HepG2 (cell line): ENCODE data around the gene AFDN. TPM values are rescaled to one million over a fixed set of nuclear protein-coding genes. Genes with fewer than 3 reads are reported as not detected.

Experiments used
- ELF4 ChIP-seq: sonication (generic); formaldehyde crosslinking; IDR thresholded peaks from 2 replicates; pipeline ENCODE4 v1.5.0; 2020; ENCODE audit warnings: missing genetic modification reagents, mild to moderate bottlenecking, moderate library complexity, borderline replicate concordance
- MEF2D ChIP-seq: sonication (generic); formaldehyde crosslinking; IDR thresholded peaks from 2 replicates; pipeline ENCODE4 v1.5.1; 2020; ENCODE audit warnings: mild to moderate bottlenecking, missing genetic modification reagents
- NBN ChIP-seq: fragments of 450-650 bp; conservative IDR thresholded peaks from 2 replicates; pipeline ENCODE4 v1.6.1; 2017
- NFATC3 ChIP-seq: sonication (generic); formaldehyde crosslinking; IDR thresholded peaks from 2 replicates; pipeline ENCODE4 v1.5.1; 2020; ENCODE audit warnings: mild to moderate bottlenecking, missing genetic modification reagents
- SAP130 ChIP-seq: IDR thresholded peaks from 2 replicates; pipeline ENCODE4 v1.6.1; 2016; ENCODE audit warnings: low read depth
- ZNF160 ChIP-seq: sonication (generic); formaldehyde crosslinking; IDR thresholded peaks from 2 replicates; pipeline ENCODE4 v1.8.0; 2022; ENCODE audit warnings: mild to moderate bottlenecking, inconsistent platforms, missing genetic modification reagents
- ZNF430 ChIP-seq: sonication (generic); formaldehyde crosslinking; IDR thresholded peaks from 2 replicates; pipeline ENCODE4 v1.9.0; 2021; ENCODE audit warnings: mild to moderate bottlenecking, missing genetic modification reagents
- ZNF674 ChIP-seq: sonication (generic); formaldehyde crosslinking; IDR thresholded peaks from 2 replicates; pipeline ENCODE4 v1.5.0; 2020; ENCODE audit warnings: low read depth, mild to moderate bottlenecking, missing genetic modification reagents
- ZSCAN30 ChIP-seq: sonication (generic); formaldehyde crosslinking; IDR thresholded peaks from 2 replicates; pipeline ENCODE4 v1.5.0; 2020; ENCODE audit warnings: mild to moderate bottlenecking, missing genetic modification reagents
- ZXDC ChIP-seq: sonication (generic); formaldehyde crosslinking; IDR thresholded peaks from 2 replicates; pipeline ENCODE4 v1.5.0; 2020; ENCODE audit warnings: mild to moderate bottlenecking, missing genetic modification reagents
- polyA plus RNA-seq, 8 experiments: library from polyadenylated mRNA; depleted of rRNA in 3 of 8; stranded (reverse) in 7 of 8; unstranded in 1 of 8; fragments of >200 nt; fragmentation: Illumina TruSeq in 4 of 8; extraction: Trizol in 4 of 8; gene quantifications; 2 replicates each; pipeline versions ENCODE4 v1.2.1 to v1.2.3, GENCODE V29; 2011 to 2016; ENCODE audit warnings: low read depth in 4 of 8, missing spikeins in 1 of 8, mixed read lengths in 1 of 8; ENCODE audit not compliant: insufficient read depth in 1 of 8
- total RNA-seq, 5 experiments: library from RNA; depleted of rRNA; stranded (reverse); fragments of >200 nt; fragmentation: Illumina TruSeq; extraction: Trizol; gene quantifications; 2 replicates each; pipeline ENCODE4 v1.2.3, GENCODE V29; 2016; ENCODE audit warnings: low read depth in 1 of 5

The AFDN gene
- total and polyA plus RNA-seq, 2 of the 13 experiments (the other 11 are each of a cell fraction or from before 2014, with no cell fraction given): 136 to 151 TPM

- TF ChIP-seq ZXDC (CRISPR knock-in tag): no peak
- no peak for TF ChIP-seq NBN
- TF ChIP-seq ZNF674 (CRISPR knock-in tag): no peak
- peak; percentile 44 for TF ChIP-seq SAP130
- TF ChIP-seq ELF4 (CRISPR knock-in tag): no peak
- TF ChIP-seq ZNF430: peak; percentile 72; the same call in 1 of the 2 replicates
- TF ChIP-seq MEF2D (CRISPR knock-in tag): no peak
- no peak for TF ChIP-seq ZSCAN30 (CRISPR knock-in tag)
- TF ChIP-seq ZNF160 (CRISPR knock-in tag): no peak
- TF ChIP-seq NFATC3 (CRISPR knock-in tag): no peak
These were observed 1.0 kb downstream of the AFDN start (continued) for GRCh38 chr6:167827583-167828324.
